GM18519 (cell line): ENCODE data around the gene AMFR.
"Not testable (repeated sequence)": the region's sequence is repeated elsewhere in the genome, so short reads cannot be mapped to it uniquely, and the experiment has no call there.

Experiments used
- ATAC-seq: cut with Tn5 transposase; IDR thresholded peaks from one replicate; pipeline ENCODE4 v1.9.1; 2021; ENCODE audit warnings: mild to moderate bottlenecking, moderate library complexity; ENCODE audit not compliant: unreplicated experiment, low FRiP score

The AMFR gene

GRCh38 chr16:56399486-56399885 is 25.9 kb downstream of the AMFR start:
- no peak for ATAC-seq

GRCh38 chr16:56399047-56399446 is 26.3 kb downstream of the AMFR start:
- no peak for ATAC-seq

DNA sequence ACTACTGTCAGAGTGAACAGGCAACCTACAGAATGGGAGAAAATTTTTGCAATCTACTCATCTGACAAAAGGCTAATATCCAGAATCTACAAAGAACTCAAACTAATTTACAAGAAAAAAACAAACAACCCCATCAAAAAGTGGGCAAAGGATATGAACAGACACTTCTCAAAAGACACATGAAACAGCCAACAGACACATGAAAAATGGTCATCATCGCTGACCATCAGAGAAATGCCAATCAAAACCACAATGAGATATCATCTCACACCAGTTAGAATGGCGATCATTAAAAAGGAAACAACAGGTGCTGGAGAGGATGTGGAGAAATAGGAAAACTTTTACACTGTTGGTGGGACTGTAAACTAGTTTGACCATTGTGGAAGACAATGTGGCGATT is 28.6 kb downstream of the AMFR start:
- not testable (repeated sequence) for ATAC-seq

DNA sequence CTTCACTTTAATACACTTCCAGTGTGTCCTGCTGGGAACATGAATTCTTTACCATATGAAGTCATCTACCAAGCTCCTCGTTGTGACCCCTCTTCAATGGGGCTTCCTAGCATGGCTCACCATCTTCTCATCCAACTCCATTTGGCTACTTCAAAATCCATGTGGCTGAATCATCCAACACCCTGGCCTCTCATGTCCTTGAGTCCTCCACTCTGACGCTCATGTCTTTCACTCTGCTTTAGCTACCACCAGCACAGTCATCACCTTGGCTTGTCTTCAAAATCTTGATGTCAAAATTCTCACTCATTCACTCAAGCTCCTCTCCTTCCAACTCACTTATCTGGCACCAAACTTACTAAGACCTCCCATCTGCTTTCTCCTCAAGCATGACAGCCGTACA is 35.8 kb downstream of the AMFR start:
- ATAC-seq, result no peak

- no peak for ATAC-seq
Measured at GRCh38 chr16:56388209-56388608, 37.1 kb downstream of the AMFR start.

DNA sequence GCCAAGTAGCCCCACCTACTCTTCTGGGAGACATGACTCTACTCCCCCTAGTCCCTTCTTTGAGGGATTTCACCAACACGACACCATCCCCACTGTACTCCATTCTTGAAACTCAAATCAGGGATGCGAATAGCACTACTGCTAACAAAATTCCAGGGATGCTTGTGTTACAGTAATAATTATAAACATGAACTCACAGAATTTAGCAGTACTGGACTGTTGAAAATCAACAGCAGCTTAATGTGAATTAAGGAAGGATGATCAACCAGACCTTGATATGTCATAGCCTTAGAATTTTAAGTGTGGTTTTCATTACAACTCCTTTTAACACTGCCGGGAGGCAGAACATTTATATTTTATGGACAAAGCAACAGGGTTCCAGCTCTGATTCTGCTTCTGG is 37.9 kb downstream of the AMFR start:
- ATAC-seq, result no peak

GRCh38 chr16:56384074-56384721 is 41.1 kb downstream of the AMFR start:
- no peak for ATAC-seq

DNA sequence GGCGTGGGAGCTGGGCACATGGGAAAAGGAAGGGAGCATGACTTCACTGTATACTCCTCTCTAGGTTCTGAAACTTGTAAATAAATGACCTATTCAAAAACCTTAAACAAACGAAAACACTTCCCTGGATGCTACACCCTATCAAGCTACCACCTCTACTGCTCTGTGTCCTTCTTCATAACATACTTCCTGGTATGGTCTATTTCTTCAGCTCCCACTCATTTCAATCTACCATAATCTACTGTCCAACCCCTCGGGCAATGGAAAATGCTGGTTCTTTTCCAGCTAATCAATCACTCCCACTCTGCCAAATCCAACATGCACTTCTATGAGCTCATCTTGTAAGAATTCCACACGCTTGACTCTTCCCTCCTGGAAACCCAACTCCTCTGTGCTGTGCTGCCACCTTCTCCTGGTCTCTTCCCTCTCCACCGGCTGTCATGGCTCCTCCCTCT is 42.4 kb downstream of the AMFR start:
- ATAC-seq, result no peak

DNA sequence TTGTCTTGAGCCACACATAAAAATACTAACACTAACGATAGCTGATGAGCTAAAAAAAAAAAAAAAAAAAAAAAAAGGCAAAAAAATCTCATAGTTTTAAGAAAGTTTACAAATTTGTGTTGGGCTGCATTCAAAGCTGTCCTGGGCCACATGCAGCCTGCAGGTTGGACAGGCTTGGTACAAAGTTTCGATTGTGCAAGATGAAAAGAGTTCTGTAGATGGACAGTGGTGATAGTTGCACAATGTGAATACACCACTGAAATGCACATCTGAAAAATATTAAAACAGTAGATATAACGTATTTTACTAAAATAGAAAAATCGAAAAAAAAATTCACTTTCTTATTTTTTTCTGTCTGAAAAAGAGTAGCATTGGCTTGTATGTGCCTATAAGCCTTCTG is 42.9 kb downstream of the AMFR start:
- no peak for ATAC-seq

DNA sequence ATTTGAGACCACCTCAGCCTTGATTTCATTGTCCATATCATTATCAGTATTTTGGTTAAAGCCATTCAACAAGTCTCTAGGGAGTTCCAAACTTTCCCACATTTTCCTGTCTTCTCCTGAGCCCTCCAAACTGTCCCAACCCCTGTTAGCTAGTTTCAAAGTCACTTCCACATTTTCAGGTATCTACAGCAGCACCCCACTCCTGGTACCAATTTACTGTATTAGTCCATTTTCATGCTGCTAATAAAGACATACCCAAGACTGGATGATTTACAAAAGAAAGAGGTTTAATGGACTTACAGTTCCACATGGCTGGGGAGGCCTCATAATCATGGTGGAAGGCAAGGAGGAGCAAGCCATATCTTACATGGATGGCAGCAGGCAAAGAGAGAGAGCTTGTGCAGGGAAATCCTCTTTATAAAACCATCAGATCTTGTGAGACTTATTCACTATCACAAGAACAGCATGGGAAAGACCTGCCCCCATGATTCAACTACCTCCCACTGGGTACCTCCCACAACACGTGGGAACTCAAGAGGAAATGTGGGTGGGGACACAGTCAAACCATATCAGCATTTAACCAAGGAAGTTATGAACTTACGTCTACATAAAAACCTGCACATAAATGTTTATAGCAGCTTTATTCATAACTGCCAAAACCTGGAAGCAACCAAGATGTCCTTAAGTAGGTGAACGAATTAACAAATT is 44.4 kb downstream of the AMFR start:
- not testable (repeated sequence) for ATAC-seq

GRCh38 chr16:56379044-56379443 is 46.3 kb downstream of the AMFR start:
- ATAC-seq, result not testable (repeated sequence)

GRCh38 chr16:56375792-56376191 is 49.6 kb downstream of the AMFR start:
- not testable (repeated sequence) for ATAC-seq

DNA sequence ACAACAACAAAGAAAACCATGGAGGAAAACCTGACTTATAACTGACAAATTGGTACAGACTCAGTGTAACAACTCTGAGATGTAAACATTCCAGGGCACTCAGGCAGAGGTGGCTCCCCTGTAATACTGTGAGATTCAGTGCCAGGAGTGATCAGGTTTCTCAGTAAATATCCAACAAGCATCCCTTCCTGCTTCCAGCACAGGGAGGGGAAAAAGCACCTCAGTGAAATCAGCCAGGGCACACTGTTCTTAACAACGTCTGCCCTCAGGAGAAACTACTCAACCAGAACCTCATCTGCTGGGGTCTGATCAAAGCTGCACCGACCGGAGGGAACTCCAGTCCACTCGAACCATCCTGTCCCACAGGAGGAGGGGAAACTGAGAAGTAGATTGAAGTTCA is 52.3 kb downstream of the AMFR start:
- ATAC-seq, result no peak

DNA sequence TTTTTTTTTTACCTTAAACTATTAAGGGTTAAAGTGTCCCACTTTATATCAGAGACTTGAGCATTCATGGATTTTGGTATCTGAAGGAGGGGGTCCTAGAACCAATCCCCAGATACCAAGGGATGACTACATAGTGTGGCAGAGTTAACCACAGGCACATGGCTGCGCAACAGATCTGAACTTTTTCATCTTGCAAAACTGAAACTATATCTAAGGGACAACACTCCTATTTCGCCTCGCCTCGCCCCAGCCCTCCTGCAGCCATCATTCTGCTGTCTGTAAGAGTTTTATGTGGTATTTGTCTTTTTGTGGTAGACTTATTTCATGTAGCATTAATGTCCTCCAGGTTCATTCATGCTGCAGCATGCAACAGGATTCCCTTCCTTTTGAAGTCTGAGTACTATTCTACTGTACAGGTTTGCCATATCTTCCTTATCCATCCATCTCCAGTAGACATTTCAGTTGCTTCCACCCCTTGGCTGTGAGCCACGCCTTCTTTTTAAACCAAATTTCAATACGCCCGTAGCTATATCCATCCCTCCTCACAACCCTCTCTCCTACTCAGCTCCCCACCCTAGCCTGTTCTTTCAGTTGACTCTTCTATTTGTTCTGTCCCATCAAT is 53.2 kb downstream of the AMFR start:
- no peak for ATAC-seq

DNA sequence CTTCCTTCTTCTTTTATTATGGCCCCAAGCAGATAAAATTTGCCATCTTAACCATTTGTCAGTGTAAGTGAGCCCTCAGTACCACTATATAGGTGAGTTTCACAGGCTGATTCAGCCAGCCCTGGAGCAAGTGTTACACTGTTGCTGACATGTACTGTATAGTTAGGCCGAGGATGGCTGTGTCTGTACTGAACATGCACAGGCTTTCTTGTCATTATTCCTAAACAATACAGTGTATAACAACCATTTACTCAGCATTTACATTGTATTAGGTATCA is 53.7 kb downstream of the AMFR start:
- no peak for ATAC-seq

GRCh38 chr16:56370875-56371659 is 54.3 kb downstream of the AMFR start:
- no peak for ATAC-seq

DNA sequence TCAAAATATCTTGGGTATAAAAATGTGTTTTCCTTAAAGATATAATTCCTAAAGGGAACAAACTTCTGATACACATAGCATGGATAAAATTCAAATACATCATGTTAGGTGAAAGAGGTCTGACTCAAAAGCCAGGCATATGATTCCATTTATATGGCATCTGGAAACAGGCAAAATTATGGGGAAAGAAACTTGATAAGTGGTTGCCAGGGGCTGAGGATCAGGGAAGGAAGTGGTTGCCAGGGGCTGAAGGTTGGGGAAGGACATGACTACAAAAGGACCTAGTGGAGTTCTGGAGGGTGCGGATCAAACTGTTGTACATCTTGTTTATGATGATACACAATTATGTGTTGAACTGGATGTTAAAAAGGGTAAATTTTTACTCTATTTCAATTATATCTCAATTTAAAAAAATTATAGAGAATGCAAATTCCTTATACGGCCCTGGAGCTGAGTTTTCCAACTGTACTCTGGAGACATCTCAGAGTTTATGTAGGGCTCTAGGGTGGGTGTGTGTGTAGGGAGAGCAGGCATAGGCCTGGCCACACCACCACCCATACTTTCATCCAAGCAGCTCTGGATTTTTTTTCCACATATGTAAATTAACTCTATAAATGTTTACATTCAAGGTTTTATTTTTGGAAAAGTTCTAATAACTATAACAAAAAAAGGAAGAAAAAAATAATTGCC is 55.0 kb downstream of the AMFR start:
- no peak for ATAC-seq

GRCh38 chr16:56369202-56369601 is 56.1 kb downstream of the AMFR start:
- ATAC-seq, result no peak

GRCh38 chr16:56368545-56368944 is 56.8 kb downstream of the AMFR start:
- ATAC-seq, result no peak

DNA sequence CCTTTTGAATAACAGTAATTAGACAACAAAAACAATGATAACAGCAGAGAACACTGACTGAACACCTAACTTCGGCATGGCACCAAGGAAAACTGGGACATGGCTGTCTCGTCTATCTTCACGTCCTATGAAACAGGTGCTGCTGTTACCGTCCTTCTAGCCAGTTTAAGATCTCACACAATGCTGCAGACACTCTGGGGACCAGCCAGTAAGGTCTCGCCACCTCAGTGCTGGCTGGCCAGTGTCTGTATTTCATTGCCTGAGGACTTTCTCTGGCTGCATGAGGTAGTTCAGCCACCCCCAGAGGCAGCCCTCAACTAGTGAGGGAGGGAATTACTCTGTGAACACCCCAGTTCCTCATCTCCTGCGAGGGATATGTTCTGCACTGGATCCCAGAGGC is 57.6 kb downstream of the AMFR start:
- no peak for ATAC-seq

GRCh38 chr16:56366945-56367344 is 58.4 kb downstream of the AMFR start:
- ATAC-seq, result no peak
